ENCODE data around the gene PPP5C. TPM values are rescaled to one million over a fixed set of nuclear protein-coding genes. Genes with fewer than 3 reads are reported as not detected.

Gene PPP5C
- total and polyA plus RNA-seq, 2 of the 13 experiments (the other 11 are each of a cell fraction or from before 2014, with no cell fraction given), result 41.6 to 67.9 TPM

- TF ChIP-seq KIAA2018 (CRISPR knock-in tag; IDR thresholded peaks at IDR 0.05; ENCODE audit: borderline replicate concordance), result no peak
Measured at GRCh38 chr19:46404753-46405468, 58.0 kb downstream of the PPP5C start (continued).

- BruUV-seq (replicated peaks), result no TSS peak
- no peak for DNase-seq (ENCODE audit: low spot score)
- H3K4me1 ChIP-seq (ENCODE audit: insufficient read depth, low read length), result peaks cover 42% of the 10 kb centered on the region
- H3K4me3 ChIP-seq (replicated peaks in 1 of 3; ENCODE audit: insufficient read depth in 1 of 3, low read depth in 2 of 3, low read length in 3 of 3), result no peak overlapping the region
- no peak for FAIRE-seq
- CTCF ChIA-PET (ENCODE audit: low intra/inter-chr PET ratio, low total read pairs), result no interaction called here
- no peaks in the 10 kb centered on the region for H3K36me3 ChIP-seq (replicated peaks in 1 of 2; ENCODE audit: control insufficient read depth in 1 of 2, insufficient read depth in 2 of 2, low read length in 2 of 2)
- in situ Hi-C loops (cut with HindIII; ENCODE audit: extremely low pct_ligation_motif_present, low pct_unique_long_range_greater_than_20kb) (no loop called here), intact Hi-C loops (cut with micrococcal nuclease; ENCODE audit: unreplicated experiment) (no loop called here)
- H3K9me3 ChIP-seq (ENCODE audit: low read length), result no peaks in the 10 kb centered on the region
- no peaks in the 10 kb centered on the region for H3K27me3 ChIP-seq (ENCODE audit: control insufficient read depth in 1 of 2, insufficient read depth in 2 of 2, low read length in 2 of 2)
- H3K79me2 ChIP-seq (ENCODE audit: insufficient read depth, low read length), result no peaks in the 10 kb centered on the region
- ATAC-seq, result no peak
- H3K9ac ChIP-seq (ENCODE audit: insufficient read depth, low read depth, low read length), result no peak overlapping the region
- no peaks in the 10 kb centered on the region for H4K20me1 ChIP-seq (ENCODE audit: insufficient read depth, low read length)
- H3K27ac ChIP-seq (ENCODE audit: extremely low read length, insufficient read depth, low read length), result no peak overlapping the region
- no peak overlapping the region for H2AFZ ChIP-seq (ENCODE audit: low read length)
- POLR2A ChIA-PET, result no interaction called here
- H3K4me2 ChIP-seq (ENCODE audit: low read depth, low read length), result no peak overlapping the region
- WGBS (ENCODE audit: low lambda C conversion rate), result 52% methylated on average over 6 of the region's 6 CpGs
- TF ChIP-seq NR1H2 (CRISPR knock-in tag; IDR thresholded peaks at IDR 0.05; ENCODE audit: borderline replicate concordance, low read depth) (no peak), GATA4 (IDR thresholded peaks at IDR 0.05; ENCODE audit: borderline replicate concordance, low read depth) (no peak), ZNF281 (CRISPR knock-in tag; IDR thresholded peaks at IDR 0.05; ENCODE audit: borderline replicate concordance) (no peak), NKX3-1 (CRISPR knock-in tag; IDR thresholded peaks at IDR 0.05) (no peak), CREB1 (IDR thresholded peaks at IDR 0.05) (no peak), CREB1 (CRISPR knock-in tag; IDR thresholded peaks at IDR 0.05) (no peak), RFX1 (IDR thresholded peaks at IDR 0.05) (no peak), BRCA1 (CRISPR knock-in tag; IDR thresholded peaks at IDR 0.05) (no peak), SKIL (CRISPR knock-in tag; IDR thresholded peaks at IDR 0.05; ENCODE audit: borderline replicate concordance) (no peak)
Measured at GRCh38 chr19:46406976-46407375, 60.1 kb downstream of the PPP5C start.
